HG03342 (cell line): ENCODE results near the gene PCBP3.
"Not testable (repeated sequence)": the region's sequence is repeated elsewhere in the genome, so short reads cannot be mapped to it uniquely, and the experiment has no call there.

Source experiments
- ATAC-seq: cut with Tn5 transposase; IDR thresholded peaks from one replicate; pipeline ENCODE4 v1.9.1; 2021; ENCODE audit warnings: mild to moderate bottlenecking, moderate library complexity; ENCODE audit not compliant: unreplicated experiment

PCBP3 gene

DNA sequence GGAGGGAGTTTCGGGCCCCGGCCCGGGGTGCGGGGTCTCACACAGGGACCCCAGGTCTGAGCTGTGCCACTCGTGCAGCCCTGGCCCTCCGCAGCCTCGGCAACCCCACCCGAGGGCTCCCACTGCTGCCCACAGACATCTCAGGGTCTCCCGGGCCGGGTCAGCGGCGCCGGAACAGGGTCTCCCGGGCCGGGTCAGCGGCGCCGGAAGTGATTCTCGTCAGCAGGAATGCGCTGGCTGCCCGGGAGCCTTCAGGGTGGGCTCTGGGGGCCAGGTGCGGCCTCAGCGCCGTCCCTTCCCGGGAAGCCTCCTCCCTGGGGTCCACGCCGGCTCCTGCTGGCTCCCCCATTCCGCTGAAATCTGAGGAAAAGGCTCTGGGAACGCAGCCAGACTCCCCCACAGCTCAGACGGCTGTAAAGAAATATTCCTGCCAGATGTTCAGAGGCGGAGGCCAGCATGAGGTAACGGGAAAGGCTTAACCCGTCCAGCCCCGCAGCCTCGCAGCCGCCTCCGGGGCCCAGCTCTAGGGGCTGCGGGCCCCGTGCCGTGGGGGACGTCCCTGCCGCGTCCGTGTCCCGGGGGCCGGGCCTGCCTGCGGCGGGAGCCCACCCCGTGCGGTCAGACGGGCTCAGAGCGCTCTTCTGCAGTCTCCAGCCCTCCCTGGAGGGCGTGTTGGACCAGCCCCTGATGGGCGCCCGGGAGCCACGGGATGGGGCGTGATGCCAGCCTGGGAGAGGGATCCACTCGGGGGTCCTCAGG lies 329.4 kb downstream of the PCBP3 start:
- no peak for ATAC-seq

GRCh38 chr21:45973475-45974072 lies 330.0 kb downstream of the PCBP3 start:
- no peak for ATAC-seq

GRCh38 chr21:45974073-45975019 lies 330.8 kb downstream of the PCBP3 start:
- ATAC-seq: no peak

- no peak for ATAC-seq
These were observed 331.6 kb downstream of the PCBP3 start for GRCh38 chr21:45975020-45975666.

DNA sequence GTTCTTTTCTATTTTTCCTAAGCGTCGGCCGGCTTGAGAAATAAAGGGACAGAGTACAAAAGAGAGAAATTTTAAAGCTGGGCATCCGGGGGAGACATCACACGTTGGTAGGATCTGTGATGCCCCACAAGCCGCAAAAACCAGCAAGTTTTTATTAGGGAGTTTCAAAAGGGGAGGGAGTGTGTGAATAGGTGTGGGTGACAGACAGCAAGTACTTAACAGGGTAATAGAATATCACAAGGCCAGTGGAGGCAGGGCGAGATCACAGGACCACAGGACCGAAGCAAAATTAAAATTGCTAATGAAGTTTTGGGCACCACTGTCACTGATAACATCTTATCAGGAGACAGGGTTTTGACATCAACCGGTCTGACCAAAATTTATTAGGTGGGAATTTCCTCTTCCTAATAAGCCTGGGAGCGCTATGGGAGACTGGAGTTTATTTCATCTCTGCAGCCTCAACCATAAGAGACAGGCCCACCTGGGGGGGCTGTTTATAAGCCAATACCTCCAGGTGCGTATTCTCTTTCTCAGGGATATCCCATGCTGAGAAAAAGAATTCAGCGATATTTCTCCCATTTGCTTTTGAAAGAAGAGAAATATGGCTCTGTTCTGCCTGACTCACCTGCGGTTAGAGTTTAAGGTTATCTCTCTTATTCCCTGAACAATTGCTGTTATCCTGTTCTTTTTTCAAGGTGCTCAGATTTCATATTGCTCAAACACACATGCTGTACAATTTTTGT lies 332.3 kb downstream of the PCBP3 start:
- ATAC-seq: not testable (repeated sequence)

DNA sequence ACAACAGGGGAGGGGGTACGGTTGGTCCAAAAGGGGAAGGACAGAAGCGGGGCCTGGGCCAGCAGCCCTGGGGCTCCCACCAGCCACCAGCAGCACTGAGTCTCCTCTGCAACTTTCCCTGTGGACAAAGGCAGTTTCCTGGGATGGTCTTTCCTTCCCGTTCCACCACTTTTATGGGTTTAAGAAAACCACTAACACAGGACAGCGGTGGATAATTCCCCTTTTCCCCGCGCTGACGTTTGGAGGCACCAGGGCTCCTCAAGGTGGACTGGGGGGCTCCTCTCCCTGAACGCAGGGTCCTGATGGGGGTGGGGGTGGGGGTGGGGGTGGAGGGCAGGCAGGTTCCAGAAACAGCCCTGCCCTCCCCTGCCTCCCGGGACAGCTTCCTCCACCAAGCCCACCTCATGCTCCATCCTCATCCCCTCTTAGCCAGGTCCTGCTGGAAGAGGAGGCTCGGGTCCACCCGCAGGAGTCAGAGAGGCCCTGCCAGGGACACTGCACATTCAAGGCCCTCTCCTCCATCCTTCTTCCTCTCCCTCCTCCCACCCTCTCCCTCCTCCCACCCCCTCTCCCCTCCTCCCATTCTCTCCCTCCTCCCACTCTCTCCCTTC lies 333.3 kb downstream of the PCBP3 start:
- no peak for ATAC-seq

DNA sequence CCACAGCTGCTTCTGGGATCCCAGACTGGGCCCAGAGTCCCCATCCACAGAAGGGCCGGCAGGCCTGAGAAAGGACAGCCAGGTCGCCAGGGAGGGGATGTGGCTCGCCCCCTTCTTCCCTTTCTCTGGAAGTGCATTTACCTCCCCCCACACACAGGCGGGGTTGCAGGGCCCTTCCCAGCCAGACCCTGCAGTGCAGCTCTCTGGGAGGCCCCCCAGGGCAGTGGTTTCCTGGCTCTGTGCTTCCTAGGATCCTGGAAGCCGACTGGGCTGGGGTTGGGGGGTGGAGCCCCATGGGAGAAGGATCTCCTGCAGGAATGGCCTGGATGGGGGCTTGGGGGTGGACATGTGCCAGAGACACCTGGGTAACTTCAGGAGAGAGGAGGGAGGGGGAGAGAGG lies 333.9 kb downstream of the PCBP3 start:
- ATAC-seq: no peak

GRCh38 chr21:45979141-45979631 lies 335.7 kb downstream of the PCBP3 start:
- ATAC-seq: no peak

- ATAC-seq: no peak
These were observed 336.1 kb downstream of the PCBP3 start for GRCh38 chr21:45979651-45980050.

DNA sequence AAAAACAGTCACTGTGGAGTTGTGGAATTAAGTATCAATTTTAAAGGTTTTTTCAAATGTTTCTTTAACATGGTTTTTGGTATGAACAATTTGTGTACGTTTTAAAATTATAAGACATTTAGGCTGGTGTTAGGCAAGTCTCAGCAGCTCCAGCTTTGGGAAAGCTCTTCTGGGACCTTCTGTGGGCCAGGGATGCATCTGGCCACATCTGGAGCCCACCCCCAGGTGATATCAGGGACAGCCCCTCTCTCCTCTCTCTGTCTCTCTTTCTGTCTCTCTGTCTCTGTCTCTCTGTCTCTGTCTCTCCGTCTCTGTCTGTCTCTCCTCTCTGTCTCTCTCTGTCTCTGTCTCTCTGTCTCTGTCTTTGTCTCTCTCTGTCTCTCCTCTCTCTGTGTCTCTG lies 336.7 kb downstream of the PCBP3 start:
- no peak for ATAC-seq

- no peak for ATAC-seq
These were observed 337.2 kb downstream of the PCBP3 start for GRCh38 chr21:45980697-45981096.

GRCh38 chr21:45981151-45982091 lies 337.9 kb downstream of the PCBP3 start, which contains the start of gene COL6A1:
TSS of gene COL6A1 (plus strand) at chr21:45981770. CDS start at chr21:45981851, 81 bp downstream.
- ATAC-seq: no peak

DNA sequence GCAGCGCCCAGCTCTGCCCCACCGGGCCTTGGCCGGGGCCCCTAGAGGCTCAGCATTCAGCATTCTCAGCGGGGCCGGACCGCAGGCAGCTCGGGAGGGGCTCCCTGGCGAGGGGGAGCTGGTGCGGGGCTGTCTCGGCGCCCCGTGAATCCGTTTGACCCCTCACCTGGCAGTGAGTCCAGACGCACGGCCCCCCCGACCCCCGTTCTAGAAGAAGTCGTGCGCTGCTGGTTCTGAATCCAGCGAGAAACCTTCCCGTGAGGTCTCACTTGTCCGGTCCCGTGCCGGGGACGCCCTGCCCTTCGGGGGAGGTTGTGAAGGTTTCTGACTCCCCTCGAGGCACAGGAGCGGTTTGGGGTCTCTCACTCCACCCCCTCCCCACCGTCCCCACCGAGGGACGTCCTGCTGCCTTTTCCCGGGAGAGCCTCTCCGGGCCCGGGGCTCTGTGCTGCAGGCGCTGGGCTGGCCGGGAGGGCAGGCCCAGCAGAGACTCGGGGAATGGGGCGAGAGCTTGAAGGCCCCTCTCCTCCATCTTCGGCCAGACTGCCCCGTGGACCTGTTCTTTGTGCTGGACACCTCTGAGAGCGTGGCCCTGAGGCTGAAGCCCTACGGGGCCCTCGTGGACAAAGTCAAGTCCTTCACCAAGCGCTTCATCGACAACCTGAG lies 338.7 kb downstream of the PCBP3 start:
- no peak for ATAC-seq

DNA sequence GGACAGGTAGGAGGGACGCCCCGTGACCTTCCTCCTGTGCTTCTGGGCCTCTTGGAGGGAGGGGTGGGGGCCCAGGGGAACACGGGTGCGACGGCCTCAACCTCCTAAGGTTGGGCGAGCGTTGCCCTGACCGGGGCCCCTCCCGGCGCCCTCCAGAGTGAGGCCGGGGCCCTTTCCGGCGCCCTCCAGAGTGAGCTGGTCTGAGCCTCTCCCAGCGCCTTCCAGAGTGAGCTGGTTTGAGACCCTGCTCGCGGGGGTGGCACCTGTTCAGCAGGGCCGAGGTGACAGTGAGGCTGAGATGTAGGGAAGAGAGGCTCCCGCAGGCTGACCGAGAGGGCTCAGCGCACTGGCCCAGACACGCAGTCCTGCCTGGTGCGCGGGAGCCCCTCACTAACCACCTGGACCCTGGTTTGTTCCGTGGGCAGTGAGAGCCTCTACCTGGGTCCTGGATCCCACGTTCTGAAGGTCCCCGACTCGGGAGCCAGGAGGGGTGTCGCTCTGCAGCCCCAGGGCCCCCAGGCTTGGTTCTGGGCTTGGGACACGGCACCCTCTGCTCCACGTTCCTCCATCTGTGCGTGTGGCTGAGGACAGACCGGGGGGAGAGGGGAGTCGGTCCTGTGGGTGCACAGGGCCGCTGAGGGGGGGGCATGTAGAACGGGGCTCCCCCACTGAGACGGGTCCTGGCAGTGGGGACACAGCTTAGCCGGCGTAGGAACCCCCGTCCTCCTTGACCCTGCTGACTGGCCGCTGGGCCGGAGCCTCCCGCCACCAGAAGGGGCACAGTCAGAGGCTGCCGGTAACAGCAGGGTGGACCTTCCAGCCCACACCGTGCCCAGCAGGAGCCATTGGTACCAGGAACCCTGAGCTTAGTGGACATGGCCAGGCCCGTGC lies 339.5 kb downstream of the PCBP3 start:
- no peak for ATAC-seq

DNA sequence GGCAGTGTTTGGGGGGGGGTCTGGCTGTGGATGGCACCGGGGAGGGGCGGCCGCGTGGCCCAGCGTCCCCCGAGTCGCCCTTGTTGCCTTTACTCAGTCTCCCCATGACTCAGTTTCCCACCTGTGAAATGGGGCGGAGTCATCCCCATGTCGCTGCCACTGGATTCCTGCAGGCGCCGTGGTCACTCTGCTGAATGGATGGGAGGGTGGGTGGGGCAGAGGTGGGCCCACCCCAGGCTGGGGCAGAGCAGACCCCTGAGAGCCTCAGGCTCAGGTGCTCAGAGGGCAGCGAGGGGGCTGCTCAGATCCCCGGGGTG lies 340.1 kb downstream of the PCBP3 start:
- ATAC-seq: no peak

GRCh38 chr21:45983981-45984551 lies 340.5 kb downstream of the PCBP3 start:
- no peak for ATAC-seq

GRCh38 chr21:45984584-45985095 lies 341.1 kb downstream of the PCBP3 start:
- no peak for ATAC-seq
